PC-9 (cell line): Measurements from ENCODE around the gene TRIM10. TPM values are rescaled to one million over a fixed set of nuclear protein-coding genes. Genes with fewer than 3 reads are reported as not detected.
"Not testable (repeated sequence)": the region's sequence is repeated elsewhere in the genome, so short reads cannot be mapped to it uniquely, and the experiment has no call there.

ENCODE experiments used
- BruUV-seq: library from RNA; stranded (reverse); fragments of 400-500 nt; replicated peaks from 2 replicates; lab custom pipeline; 2021; lab: Mats Ljungman, UMichigan
- CTCF ChIA-PET: fragments of 300-600 bp; sonication (Branson Sonifier 250); formaldehyde crosslinking; loops from one replicate; lab custom pipeline; 2022; ENCODE audit warnings: antibody characterized with exemption; lab: Charles Lee
- POLR2A ChIA-PET: fragments of 300-600 bp; sonication (Branson Sonifier 250); formaldehyde crosslinking; loops from one replicate; lab custom pipeline; 2022; ENCODE audit warnings: antibody characterized with exemption; ENCODE audit not compliant: unreplicated experiment; lab: Charles Lee
- DNase-seq, 2 experiments: peaks; one replicate each; pipeline versions ENCODE4 v3.0.0 to v3.0.0-alpha.2; 2015 to 2022; ENCODE audit warnings: mixed read lengths in 1 of 2
- H2AFZ ChIP-seq: fragments of 200-600 bp; sonication (generic); 2 replicates; pipeline ENCODE4 v1.8.1; 2017; ENCODE audit warnings: antibody characterized with exemption
- H3F3A ChIP-seq: fragments of 200-600 bp; sonication (generic); 2 replicates; pipeline ENCODE4 v1.8.1; 2017; ENCODE audit warnings: antibody characterized with exemption, mild to moderate bottlenecking, low read depth; ENCODE audit not compliant: insufficient read depth
- H3K27ac ChIP-seq: fragments of 200-600 bp; sonication (generic); 2 replicates; pipeline ENCODE4 v1.6.1; 2016; ENCODE audit warnings: mixed run types
- H3K27me3 ChIP-seq: fragments of 200-600 bp; sonication (generic); 2 replicates; pipeline ENCODE4 v1.6.1; 2016; ENCODE audit warnings: low read depth, mixed run types; ENCODE audit not compliant: insufficient read depth
- H3K36me3 ChIP-seq: fragments of 200-600 bp; sonication (generic); 2 replicates; pipeline ENCODE4 v1.6.1; 2016; ENCODE audit warnings: low read depth, mixed run types
- H3K4me1 ChIP-seq: fragments of 200-600 bp; sonication (generic); replicated peaks from 2 replicates; pipeline ENCODE4 v1.6.1; 2016; ENCODE audit warnings: mixed run types; ENCODE audit not compliant: insufficient read depth
- H3K4me2 ChIP-seq: fragments of 200-600 bp; sonication (generic); 2 replicates; pipeline ENCODE4 v1.6.1; 2017; ENCODE audit warnings: mixed run types
- H3K4me3 ChIP-seq: fragments of 200-600 bp; sonication (generic); 2 replicates; pipeline ENCODE4 v1.6.1; 2016; ENCODE audit warnings: mixed run types
- H3K79me2 ChIP-seq: fragments of 200-600 bp; sonication (generic); 2 replicates; pipeline ENCODE4 v1.6.1; 2017; ENCODE audit warnings: low read depth, mixed run types
- H3K9me2 ChIP-seq: fragments of 200-600 bp; sonication (generic); 2 replicates; pipeline ENCODE4 v1.8.1; 2017; ENCODE audit warnings: mild to moderate bottlenecking; ENCODE audit not compliant: insufficient read depth
- H3K9me3 ChIP-seq: fragments of 200-600 bp; sonication (generic); 2 replicates; pipeline ENCODE4 v1.8.1; 2016; ENCODE audit warnings: low read depth; ENCODE audit not compliant: insufficient read depth
- H4K20me1 ChIP-seq: fragments of 200-600 bp; sonication (generic); 2 replicates; pipeline ENCODE4 v1.8.1; 2017; ENCODE audit not compliant: insufficient read depth
- EZH2 ChIP-seq: fragments of 200-600 bp; sonication (generic); IDR thresholded peaks from 2 replicates; pipeline ENCODE4 v1.8.0; 2017; ENCODE audit warnings: antibody characterized with exemption, low read depth
- intact Hi-C: fragments of 100-400 bp; cut with micrococcal nuclease; formaldehyde crosslinking; loops from one replicate; pipeline ENCODE4 v1.10.0; 2022; ENCODE audit not compliant: unreplicated experiment
- total RNA-seq: library from RNA; stranded (reverse); gene quantifications from 2 replicates; pipeline ENCODE4 v1.2.3, GENCODE V29; 2021
- TF ChIP-seq, protein P1 (sequence below): fragments of 200-600 bp; sonication (generic); conservative IDR thresholded peaks from 2 replicates; pipeline ENCODE4 v1.6.1; 2017; ENCODE audit warnings: mixed run types, antibody characterized with exemption, mild to moderate bottlenecking, moderate library complexity

Gene TRIM10
- total RNA-seq, 1 experiment from 2014 or later, result not detected

DNA sequence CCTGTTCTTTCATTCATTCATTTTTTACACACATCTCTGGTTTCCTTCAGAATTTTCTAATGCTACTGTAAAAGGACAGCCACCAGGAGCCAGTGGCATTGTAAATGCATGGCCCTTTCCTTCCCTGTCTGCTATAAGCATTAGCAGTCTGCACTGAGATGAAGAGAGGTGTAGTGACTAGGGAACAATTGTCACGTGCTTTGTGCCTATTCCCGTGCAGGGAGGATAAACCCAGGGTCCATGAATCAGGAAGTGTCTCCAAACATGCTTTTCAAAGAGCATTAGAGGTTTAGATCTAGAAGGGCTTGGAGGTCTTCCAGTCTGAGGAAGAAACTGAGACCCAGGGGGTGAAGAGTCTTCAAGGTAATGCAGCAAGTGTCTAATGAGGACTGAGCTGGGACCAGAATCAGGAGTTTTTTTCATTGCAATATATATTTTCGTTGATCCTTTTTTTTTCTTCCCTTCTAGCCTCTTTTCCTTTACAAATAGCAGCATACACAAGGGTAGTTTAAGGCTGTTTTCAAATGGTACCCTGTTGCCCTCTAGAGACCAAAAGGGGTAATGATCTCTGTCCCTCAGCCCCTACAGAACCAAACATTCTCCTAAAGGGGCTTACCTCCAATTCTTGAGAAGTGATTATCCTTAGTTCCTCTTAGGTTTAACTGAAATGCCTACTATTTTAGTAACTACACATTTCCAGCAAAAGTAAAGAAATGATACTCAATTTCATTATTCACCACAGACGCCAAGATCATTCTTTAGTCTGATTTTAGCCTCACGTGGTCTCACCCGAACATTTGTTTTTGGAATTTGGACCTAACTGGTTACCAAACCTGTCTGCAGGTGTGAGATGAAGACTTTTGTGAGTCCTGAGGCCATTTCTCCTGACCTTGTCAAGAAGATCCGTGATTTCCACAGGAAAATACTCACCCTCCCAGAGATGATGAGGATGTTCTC lies 8.9 kb upstream of the TRIM10 start:
- CTCF ChIA-PET, result no interaction called here
- Histone ChIP-seq H3K4me1 (no peaks in the 10 kb centered on the region), H3K4me3 (no peak overlapping the region), H3K9me3 (no peaks in the 10 kb centered on the region), H3K27me3 (peaks cover 28% of the 10 kb centered on the region), H3K79me2 (no peaks in the 10 kb centered on the region), H3K36me3 (no peaks in the 10 kb centered on the region), H3K9me2 (no peaks in the 10 kb centered on the region), H3F3A (no peaks in the 10 kb centered on the region), H3K4me2 (no peak overlapping the region), H2AFZ (no peak overlapping the region), H4K20me1 (no peaks in the 10 kb centered on the region), H3K27ac (no peak overlapping the region)
- peak; percentile 11 to 51 for DNase-seq
- intact Hi-C loops, result loop anchor here (1.0 to 10.0 kb wide), 6 partner anchors 39 to 519 kb away; no protein-coding TSS in a partner anchor
- POLR2A ChIA-PET, result no interaction called here
- no peak for TF ChIP-seq EZH2
- TF ChIP-seq, protein P1, sequence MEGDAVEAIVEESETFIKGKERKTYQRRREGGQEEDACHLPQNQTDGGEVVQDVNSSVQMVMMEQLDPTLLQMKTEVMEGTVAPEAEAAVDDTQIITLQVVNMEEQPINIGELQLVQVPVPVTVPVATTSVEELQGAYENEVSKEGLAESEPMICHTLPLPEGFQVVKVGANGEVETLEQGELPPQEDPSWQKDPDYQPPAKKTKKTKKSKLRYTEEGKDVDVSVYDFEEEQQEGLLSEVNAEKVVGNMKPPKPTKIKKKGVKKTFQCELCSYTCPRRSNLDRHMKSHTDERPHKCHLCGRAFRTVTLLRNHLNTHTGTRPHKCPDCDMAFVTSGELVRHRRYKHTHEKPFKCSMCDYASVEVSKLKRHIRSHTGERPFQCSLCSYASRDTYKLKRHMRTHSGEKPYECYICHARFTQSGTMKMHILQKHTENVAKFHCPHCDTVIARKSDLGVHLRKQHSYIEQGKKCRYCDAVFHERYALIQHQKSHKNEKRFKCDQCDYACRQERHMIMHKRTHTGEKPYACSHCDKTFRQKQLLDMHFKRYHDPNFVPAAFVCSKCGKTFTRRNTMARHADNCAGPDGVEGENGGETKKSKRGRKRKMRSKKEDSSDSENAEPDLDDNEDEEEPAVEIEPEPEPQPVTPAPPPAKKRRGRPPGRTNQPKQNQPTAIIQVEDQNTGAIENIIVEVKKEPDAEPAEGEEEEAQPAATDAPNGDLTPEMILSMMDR, result peak; percentile 87
- no TSS peak for BruUV-seq

- intact Hi-C loops, result no loop called here
- no TSS peak for BruUV-seq
- Histone ChIP-seq H3K9me2 (no peaks in the 10 kb centered on the region), H3K4me1 (no peaks in the 10 kb centered on the region), H4K20me1 (no peaks in the 10 kb centered on the region), H3K9me3 (no peaks in the 10 kb centered on the region), H3K27me3 (peaks cover 24% of the 10 kb centered on the region), H3K4me3 (no peak overlapping the region), H3K4me2 (no peak overlapping the region), H3K79me2 (no peaks in the 10 kb centered on the region), H3F3A (no peaks in the 10 kb centered on the region), H3K36me3 (no peaks in the 10 kb centered on the region), H2AFZ (no peak overlapping the region), H3K27ac (no peak overlapping the region)
- POLR2A ChIA-PET, result no interaction called here
- CTCF ChIA-PET, result no interaction called here
- TF ChIP-seq, protein P1, result no peak
- TF ChIP-seq EZH2, result no peak
- peak in 1 of 2 experiments; percentile 13 for DNase-seq
Measured at GRCh38 chr6:30168741-30169140, 7.7 kb upstream of the TRIM10 start.

- ChIA-PET POLR2A (interaction anchor here (0.6 kb wide), 1 partner anchor 13 kb away, joined by 7 read pairs; no protein-coding TSS in a partner anchor), CTCF (interaction anchor here (0.6 kb wide), 1 partner anchor 150 kb away, joined by 8 read pairs; no protein-coding TSS in a partner anchor)
- no peak overlapping the region for H2AFZ ChIP-seq
- no peak overlapping the region for H3K4me3 ChIP-seq
- no peaks in the 10 kb centered on the region for H3F3A ChIP-seq
- H3K4me1 ChIP-seq, result no peaks in the 10 kb centered on the region
- no TSS peak for BruUV-seq
- no peak overlapping the region for H3K27ac ChIP-seq
- H3K27me3 ChIP-seq, result peaks cover 24% of the 10 kb centered on the region
- H3K9me3 ChIP-seq, result no peaks in the 10 kb centered on the region
- no peaks in the 10 kb centered on the region for H3K79me2 ChIP-seq
- H4K20me1 ChIP-seq, result no peaks in the 10 kb centered on the region
- no peak overlapping the region for H3K4me2 ChIP-seq
- H3K9me2 ChIP-seq, result no peaks in the 10 kb centered on the region
- peak in 1 of 2 experiments; percentile 9 for DNase-seq
- H3K36me3 ChIP-seq, result no peaks in the 10 kb centered on the region
- TF ChIP-seq EZH2, result no peak
- TF ChIP-seq, protein P1, result no peak
- intact Hi-C loops, result no loop called here
Measured at GRCh38 chr6:30167101-30167500, 6.1 kb upstream of the TRIM10 start.

DNA sequence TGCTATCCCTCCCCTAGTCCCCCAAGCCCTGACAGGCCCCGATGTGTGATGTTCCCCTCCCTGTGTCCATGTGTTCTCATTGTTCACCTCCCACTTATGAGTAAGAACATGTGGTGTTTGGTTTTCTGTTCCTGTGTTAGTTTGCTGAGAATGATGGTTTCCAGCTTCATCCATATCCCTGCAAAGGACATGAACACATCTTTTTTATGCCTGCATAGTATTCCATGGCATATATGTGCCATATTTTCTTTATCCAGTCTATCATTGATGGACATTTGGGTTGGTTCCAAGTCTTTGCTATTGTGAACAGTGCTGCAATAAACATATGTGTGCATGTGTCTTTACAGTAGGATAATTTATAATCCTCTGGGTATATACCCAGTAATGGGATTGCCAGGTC lies 4.2 kb upstream of the TRIM10 start:
- H3K9me3 ChIP-seq, H3F3A ChIP-seq, H3K27ac ChIP-seq, H3K79me2 ChIP-seq, CTCF ChIA-PET, H3K4me3 ChIP-seq, H4K20me1 ChIP-seq, H2AFZ ChIP-seq, H3K27me3 ChIP-seq, H3K36me3 ChIP-seq, DNase-seq, intact Hi-C loops, H3K4me2 ChIP-seq, H3K4me1 ChIP-seq, POLR2A ChIA-PET, H3K9me2 ChIP-seq, BruUV-seq: not testable (repeated sequence)
